SK-N-MC (cell line): ENCODE data around the gene KRT86.
"Not testable (repeated sequence)": the region's sequence is repeated elsewhere in the genome, so short reads cannot be mapped to it uniquely, and the experiment has no call there.

Experiments used
- DNase-seq: peaks from one replicate; pipeline ENCODE4 v3.0.0-alpha.2; 2011; ENCODE audit warnings: low read depth, low spot score
- H3K27ac ChIP-seq: fragments of 200-600 bp; sonication (generic); 2 replicates; pipeline ENCODE4 v1.5.1; 2016; ENCODE audit warnings: mixed run types
- H3K36me3 ChIP-seq: fragments of 200-600 bp; sonication (generic); 2 replicates; pipeline ENCODE4 v1.6.1; 2017; ENCODE audit warnings: antibody characterized with exemption, low read length, mixed read lengths; ENCODE audit not compliant: insufficient read depth
- H3K4me3 ChIP-seq: fragments of 200-600 bp; sonication (generic); 2 replicates; pipeline ENCODE4 v1.5.1; 2016
- H3K9ac ChIP-seq: fragments of 200-600 bp; sonication (generic); 2 replicates; pipeline ENCODE4 v1.8.0; 2017; ENCODE audit warnings: mixed run types, mixed read lengths; ENCODE audit not compliant: insufficient read length
- H3K9me3 ChIP-seq: fragments of 200-600 bp; sonication (generic); 2 replicates; pipeline ENCODE4 v1.6.1; 2017; ENCODE audit warnings: low read depth, mild to moderate bottlenecking, antibody characterized with exemption, low read length, moderate library complexity, mixed read lengths
- EZH2 ChIP-seq: fragments of 200-600 bp; sonication (generic); IDR thresholded peaks from one replicate; pipeline ENCODE4 v1.6.1; 2017; ENCODE audit warnings: antibody characterized with exemption
- FOXP2 ChIP-seq: optimal IDR thresholded peaks from 2 replicates; pipeline ENCODE3; 2011; ENCODE audit warnings: mild to moderate bottlenecking, moderate library complexity; ENCODE audit not compliant: insufficient read depth; ENCODE audit errors: extremely low read length, control extremely low read depth
- POLR2AphosphoS5 ChIP-seq: IDR thresholded peaks from 2 replicates; pipeline ENCODE4 v1.6.1; 2012; ENCODE audit warnings: mild to moderate bottlenecking, low read depth, low read length, borderline replicate concordance

The KRT86 gene

GRCh38 chr12:52280319-52280795 lies 5.9 kb downstream of the KRT86 start:
- Histone ChIP-seq H3K9me3 (no peaks in the 10 kb centered on the region), H3K27ac (no peak overlapping the region; the same call in 1 of the 2 replicates), H3K4me3 (no peak overlapping the region), H3K36me3 (no peaks in the 10 kb centered on the region), H3K9ac (no peak overlapping the region)
- no peak for DNase-seq
- TF ChIP-seq FOXP2, result no peak
- TF ChIP-seq EZH2, result no peak

DNA sequence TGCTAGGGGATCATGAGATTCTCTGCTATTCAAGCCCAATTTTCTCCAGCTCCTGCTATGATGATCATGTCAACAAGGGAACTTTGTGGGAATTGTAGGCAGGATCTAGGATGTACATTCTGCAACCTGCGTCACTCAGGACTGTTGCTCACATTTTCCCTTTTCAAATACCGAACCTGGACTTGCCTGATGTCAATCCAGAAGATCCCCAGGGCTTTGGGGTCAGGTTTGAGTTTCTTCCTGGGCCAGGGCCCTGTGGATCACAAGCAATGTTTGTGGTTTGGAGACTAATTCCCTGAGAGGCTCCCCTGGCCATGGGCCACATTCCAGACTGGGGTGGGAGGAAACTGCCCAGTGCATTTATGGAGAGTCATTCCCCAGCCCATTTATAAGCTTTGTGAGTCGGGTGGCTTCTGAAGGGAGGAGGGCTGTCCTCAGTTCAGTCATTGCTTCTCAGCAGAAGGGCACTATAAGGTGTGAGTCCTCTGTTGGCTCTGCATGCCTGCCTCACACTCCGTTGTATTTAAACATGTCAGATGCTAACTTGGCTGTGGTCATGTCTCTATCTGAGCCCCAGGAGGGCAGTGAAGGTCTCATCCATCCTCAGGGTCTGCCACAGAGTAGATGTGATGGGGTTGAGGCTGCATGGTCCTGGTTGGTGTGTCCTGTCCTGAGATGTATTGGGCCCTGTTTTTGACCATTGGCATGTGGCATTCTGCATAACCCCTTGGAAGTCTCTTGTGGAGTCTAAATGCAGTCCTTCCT lies 6.5 kb downstream of the KRT86 start:
- TF ChIP-seq EZH2, result no peak
- no peak for TF ChIP-seq FOXP2
- no peak for TF ChIP-seq POLR2AphosphoS5
- Histone ChIP-seq H3K9me3 (no peaks in the 10 kb centered on the region), H3K27ac (no peak overlapping the region), H3K9ac (no peak overlapping the region), H3K4me3 (no peak overlapping the region), H3K36me3 (no peaks in the 10 kb centered on the region)
- no peak for DNase-seq

GRCh38 chr12:52284562-52285171 lies 10.2 kb downstream of the KRT86 start:
- no peak overlapping the region for H3K9ac ChIP-seq
- H3K9me3 ChIP-seq, result no peaks in the 10 kb centered on the region
- H3K4me3 ChIP-seq, result no peak overlapping the region
- H3K27ac ChIP-seq, result no peak overlapping the region
- DNase-seq, result no peak
- H3K36me3 ChIP-seq, result no peaks in the 10 kb centered on the region
- TF ChIP-seq EZH2, result no peak
- TF ChIP-seq FOXP2, result no peak
- no peak for TF ChIP-seq POLR2AphosphoS5

DNA sequence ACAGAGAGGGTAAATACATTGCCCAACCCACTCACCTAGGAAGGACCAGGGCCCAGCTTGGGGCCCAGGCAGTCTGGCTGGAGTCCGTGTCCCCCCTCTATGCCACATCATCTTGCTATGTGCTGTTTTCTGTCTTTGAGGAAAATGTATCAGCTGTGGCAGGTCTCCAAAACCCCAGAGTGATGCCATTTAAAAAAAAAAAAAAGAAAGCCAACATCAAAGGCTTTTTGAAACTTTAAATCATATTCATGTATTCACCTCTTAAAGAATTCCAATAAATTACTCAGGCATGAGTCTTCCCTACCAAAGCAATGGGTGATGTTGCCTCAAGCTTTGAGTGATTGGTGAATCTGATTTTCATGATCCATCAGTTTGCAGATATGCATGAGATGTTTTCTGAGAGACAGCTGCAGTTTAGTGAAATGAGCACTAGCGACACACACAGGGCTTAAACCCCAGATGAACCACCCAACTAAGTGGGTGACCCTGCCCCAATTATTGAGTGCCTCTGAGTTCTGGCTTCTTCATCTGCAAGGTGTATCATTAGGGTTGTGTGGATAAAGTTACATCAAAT lies 10.8 kb downstream of the KRT86 start:
- no peak overlapping the region for H3K4me3 ChIP-seq
- TF ChIP-seq EZH2 (no peak), POLR2AphosphoS5 (no peak), FOXP2 (no peak)
- H3K27ac ChIP-seq, result no peak overlapping the region
- no peaks in the 10 kb centered on the region for H3K9me3 ChIP-seq
- no peaks in the 10 kb centered on the region for H3K36me3 ChIP-seq
- no peak for DNase-seq
- H3K9ac ChIP-seq, result no peak overlapping the region

GRCh38 chr12:52285851-52286530 lies 11.5 kb downstream of the KRT86 start:
- no peak overlapping the region for H3K9ac ChIP-seq
- no peaks in the 10 kb centered on the region for H3K36me3 ChIP-seq
- H3K27ac ChIP-seq, result no peak overlapping the region
- TF ChIP-seq EZH2 (no peak), FOXP2 (no peak), POLR2AphosphoS5 (no peak)
- no peak overlapping the region for H3K4me3 ChIP-seq
- no peaks in the 10 kb centered on the region for H3K9me3 ChIP-seq
- no peak for DNase-seq

DNA sequence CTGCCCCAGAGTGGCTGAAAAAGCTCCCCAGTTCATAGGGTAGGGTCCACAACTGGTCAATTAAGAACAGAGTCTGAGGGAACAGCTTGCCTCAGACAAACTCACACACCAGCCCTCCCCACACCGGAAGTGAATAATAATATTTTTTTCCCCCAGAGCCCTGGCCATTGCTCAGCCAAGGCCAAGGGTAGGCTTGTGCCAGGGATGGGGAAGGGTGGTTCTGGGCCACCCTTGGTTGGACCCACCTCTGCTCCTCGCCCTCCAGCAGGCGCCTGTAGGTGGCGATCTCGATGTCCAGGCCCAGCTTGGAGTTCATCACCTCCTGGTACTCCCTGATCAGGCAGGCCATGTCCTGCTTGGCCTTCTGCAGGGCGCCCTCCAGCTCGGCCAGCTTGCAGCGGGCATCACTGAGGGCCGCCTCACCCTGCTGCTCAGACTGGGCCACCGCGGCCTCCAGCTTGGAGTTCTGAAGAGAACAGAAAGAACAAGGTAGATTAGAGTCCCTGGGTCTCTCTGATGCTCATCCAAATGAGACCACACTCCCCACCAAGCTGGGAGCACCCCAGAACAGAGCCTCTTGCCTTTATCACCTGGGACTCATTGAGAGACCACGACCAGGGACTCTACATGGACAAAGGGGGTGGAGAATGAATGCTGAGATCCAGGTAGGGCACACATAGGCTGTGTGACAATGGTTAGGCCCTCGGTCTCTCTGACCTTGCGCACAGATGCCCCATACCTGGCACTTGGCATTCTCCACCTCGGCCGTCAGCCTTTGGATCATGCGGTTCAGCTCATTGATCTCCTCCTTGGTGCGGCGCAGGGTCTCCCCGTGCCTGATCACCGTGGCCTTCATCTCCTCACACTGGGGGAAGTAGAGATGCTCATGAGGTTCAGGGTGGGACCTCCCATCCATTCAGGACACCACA lies 12.7 kb downstream of the KRT86 start:
- H3K9me3 ChIP-seq, DNase-seq: not testable (repeated sequence)

GRCh38 chr12:52287816-52288805 lies 13.7 kb downstream of the KRT86 start:
- H3K9ac ChIP-seq, DNase-seq, H3K4me3 ChIP-seq: not testable (repeated sequence)

More for the DNA sequence above, 12.7 kb downstream of the KRT86 start:
- not testable (repeated sequence) for H3K9ac ChIP-seq, H3K4me3 ChIP-seq, H3K27ac ChIP-seq, H3K36me3 ChIP-seq

DNA sequence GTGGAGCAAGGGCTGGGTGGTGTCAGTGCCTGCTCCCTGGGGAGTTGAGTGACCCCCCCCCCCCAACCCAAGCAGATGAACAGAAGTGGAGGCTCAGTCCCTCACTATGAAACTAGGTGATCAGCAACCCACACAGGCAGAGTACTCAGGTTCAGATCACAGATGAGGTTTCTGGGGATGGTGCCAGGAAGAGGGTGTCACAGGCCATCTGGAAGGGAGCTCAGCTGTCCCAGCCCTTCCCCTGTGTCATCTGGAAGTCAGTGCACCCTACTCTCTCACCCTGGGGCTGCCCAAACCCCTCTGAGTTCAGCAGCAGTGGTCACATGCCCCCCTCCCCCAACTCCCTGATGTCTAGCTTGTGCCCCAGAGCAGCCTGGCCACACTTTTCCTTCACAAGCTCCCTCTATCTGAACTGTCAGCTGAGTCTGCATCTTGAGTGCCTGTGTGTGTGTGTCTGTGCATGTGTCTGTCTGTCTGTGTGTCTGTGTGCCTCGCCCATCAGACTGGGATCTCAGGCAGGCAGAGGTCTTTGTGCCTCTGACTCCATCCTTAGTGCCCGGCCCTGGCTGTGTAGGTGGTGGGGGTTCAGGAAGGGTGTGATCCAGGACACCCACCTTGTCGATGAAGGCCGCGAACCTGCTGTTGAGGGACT lies 16.2 kb downstream of the KRT86 start:
- H3K4me3 ChIP-seq, H3K27ac ChIP-seq, H3K36me3 ChIP-seq, DNase-seq, H3K9me3 ChIP-seq, H3K9ac ChIP-seq: not testable (repeated sequence)

More at GRCh38 chr12:52287816-52288805, 13.7 kb downstream of the KRT86 start:
- not testable (repeated sequence) for H3K9me3 ChIP-seq, H3K36me3 ChIP-seq, H3K27ac ChIP-seq
